Cardiac fibroblast (primary cell): ENCODE results near the gene THUMPD1.
"Not testable (repeated sequence)": the region's sequence is repeated elsewhere in the genome, so short reads cannot be mapped to it uniquely, and the experiment has no call there.

Experiments used
- DNase-seq, 2 donors: peaks; one replicate each; pipeline versions ENCODE4 v3.0.0 to v3.0.0-alpha.2; 2010; ENCODE audit warnings: low read depth in 2 of 2
- H3K4me3 ChIP-seq, 2 donors: replicated peaks in 1 of 2; 1 replicate in 1 of 2; 2 replicates in 1 of 2; pipeline ENCODE4 v1.5.1; 2011; ENCODE audit warnings: low read depth in 2 of 2, low read length in 2 of 2, mild to moderate bottlenecking in 2 of 2, moderate library complexity in 1 of 2
- TF ChIP-seq, protein P1 (sequence below): IDR thresholded peaks from one replicate; pipeline ENCODE4 v1.5.1; 2011; ENCODE audit warnings: low read depth, mild to moderate bottlenecking, low read length, inconsistent platforms

Gene THUMPD1

DNA sequence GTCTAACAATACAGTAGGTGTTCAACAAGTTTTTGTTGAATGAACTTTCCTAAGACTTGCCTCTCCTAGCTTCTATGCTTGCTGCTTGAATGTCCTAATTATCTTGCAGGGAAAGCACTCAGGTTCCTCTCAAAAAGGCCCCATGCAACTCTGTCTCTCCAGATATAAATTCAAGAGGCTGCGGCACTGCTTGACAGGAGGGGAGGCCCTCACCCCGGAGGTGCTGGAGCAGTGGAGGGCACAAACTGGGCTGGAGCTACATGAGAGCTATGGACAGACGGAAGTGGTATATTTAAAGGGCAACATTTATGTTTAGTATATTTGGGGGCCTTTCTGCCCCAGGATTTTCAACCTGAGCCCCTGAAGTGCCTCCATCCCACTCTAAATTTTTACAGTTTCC is 14.4 kb downstream of the THUMPD1 start:
- no peak overlapping the region for H3K4me3 ChIP-seq
- TF ChIP-seq, protein P1, sequence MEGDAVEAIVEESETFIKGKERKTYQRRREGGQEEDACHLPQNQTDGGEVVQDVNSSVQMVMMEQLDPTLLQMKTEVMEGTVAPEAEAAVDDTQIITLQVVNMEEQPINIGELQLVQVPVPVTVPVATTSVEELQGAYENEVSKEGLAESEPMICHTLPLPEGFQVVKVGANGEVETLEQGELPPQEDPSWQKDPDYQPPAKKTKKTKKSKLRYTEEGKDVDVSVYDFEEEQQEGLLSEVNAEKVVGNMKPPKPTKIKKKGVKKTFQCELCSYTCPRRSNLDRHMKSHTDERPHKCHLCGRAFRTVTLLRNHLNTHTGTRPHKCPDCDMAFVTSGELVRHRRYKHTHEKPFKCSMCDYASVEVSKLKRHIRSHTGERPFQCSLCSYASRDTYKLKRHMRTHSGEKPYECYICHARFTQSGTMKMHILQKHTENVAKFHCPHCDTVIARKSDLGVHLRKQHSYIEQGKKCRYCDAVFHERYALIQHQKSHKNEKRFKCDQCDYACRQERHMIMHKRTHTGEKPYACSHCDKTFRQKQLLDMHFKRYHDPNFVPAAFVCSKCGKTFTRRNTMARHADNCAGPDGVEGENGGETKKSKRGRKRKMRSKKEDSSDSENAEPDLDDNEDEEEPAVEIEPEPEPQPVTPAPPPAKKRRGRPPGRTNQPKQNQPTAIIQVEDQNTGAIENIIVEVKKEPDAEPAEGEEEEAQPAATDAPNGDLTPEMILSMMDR, result no peak
- DNase-seq, result no peak

DNA sequence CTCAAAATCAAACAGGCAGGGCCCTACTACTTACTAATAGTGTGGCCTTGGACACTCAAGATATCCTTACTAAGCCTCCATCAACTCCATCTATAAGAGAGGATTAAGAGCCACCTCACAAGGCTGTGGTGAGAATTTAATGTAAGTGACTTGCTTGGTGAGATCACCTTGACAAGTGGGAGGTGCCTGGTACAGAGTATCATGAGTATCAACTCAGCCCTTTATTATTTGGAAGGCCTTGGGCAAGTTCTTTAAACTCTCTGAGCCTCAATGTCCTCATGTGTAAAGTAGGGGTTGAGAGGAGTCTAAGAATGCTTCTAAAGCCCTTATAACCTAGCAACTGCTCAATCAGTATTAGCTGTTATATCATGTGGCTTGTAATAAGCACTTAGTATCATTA is 15.0 kb downstream of the THUMPD1 start:
- TF ChIP-seq, protein P1, result no peak
- DNase-seq, result no peak
- no peak overlapping the region for H3K4me3 ChIP-seq

DNA sequence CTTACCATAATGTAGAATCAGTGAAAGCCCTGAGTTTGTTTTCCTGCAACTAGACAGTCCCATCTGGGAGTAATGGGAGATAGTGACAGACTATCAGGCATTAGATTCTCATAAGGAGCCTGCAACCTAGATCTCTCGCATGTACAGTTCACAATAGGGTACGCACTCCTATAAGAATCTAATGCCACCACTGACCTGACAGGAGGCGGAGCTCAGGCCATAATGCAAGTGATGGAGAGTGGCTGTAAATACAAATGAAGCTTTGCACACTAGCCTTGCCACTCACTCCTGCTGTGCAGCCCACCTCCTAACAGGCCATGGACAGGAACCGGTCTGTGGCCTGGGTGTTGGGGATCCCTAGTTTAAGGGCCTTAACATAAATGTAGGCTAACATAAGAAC is 21.4 kb downstream of the THUMPD1 start:
- DNase-seq, result no peak
- TF ChIP-seq, protein P1, result no peak
- no peak overlapping the region for H3K4me3 ChIP-seq

DNA sequence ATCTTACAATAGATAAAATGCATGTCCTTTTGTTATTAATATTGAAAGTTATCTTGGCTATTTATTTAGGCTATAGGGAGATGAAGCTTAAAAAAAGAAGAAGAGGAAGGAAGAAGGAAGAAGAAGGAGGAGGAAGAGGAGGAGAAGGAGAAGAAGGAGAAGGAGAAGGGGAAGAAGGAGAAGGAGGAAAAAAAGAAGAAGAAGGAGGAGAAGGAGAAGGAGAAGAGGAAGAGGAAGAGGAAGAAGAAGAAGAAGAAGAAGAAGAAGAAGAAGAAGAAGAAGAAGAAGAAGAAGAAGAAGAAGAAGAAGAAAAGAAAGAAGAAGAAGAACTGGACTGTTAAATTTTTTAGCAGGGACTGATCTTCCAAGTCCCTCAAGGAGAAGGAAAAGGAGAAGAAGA is 23.9 kb downstream of the THUMPD1 start:
- DNase-seq, H3K4me3 ChIP-seq: not testable (repeated sequence)

DNA sequence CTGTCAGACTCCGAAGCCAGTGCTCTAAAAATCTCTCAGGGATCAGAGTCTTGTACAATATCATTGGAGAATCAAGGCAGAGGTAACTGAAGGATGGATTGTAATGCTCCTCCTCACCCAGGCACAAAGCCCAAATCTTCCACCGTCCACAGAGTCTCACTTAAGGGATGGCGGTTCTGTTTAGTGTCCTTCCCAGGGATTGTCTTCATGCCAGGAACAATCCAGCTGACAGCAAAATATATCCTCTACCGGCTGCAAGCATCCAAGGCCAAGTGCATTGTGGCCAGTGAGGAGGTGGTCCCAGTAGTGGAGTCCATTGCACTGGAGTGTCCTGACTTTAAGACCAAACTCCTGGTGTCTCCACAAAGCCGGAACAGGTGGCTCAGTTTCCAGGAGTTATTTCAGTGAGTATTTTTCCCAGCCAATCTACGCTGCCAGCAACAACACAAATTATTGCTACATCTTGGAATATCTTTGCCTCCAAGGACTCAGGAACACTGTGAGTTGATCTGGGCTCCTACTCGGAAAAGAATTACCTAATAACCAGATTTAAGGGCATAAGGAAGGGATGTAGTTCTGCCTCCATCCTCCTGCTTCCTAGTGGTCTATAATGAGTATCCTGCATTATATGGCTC is 30.2 kb downstream of the THUMPD1 start:
- DNase-seq, result no peak
- H3K4me3 ChIP-seq, result no peak overlapping the region
- TF ChIP-seq, protein P1, result no peak

DNA sequence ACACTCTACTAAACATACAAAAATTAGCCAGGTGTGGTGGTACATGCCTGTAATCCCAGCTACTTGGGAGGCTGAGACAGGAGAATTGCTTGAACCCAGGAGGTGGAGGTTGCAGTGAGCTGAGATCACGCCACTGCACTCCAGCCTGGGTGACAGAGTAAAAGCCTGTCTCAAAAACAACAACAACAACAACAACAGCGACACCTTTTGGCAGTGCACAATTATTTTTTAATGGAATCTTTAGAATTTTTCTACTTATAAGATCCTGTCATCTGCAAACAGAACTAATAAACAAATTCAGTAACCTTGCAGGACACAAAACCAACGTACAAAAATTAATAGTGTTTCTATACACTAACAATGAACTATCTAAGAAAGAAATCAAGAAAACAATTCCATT is 33.5 kb downstream of the THUMPD1 start:
- DNase-seq, result peak; percentile 30 to 33
- not testable (repeated sequence) for H3K4me3 ChIP-seq

DNA sequence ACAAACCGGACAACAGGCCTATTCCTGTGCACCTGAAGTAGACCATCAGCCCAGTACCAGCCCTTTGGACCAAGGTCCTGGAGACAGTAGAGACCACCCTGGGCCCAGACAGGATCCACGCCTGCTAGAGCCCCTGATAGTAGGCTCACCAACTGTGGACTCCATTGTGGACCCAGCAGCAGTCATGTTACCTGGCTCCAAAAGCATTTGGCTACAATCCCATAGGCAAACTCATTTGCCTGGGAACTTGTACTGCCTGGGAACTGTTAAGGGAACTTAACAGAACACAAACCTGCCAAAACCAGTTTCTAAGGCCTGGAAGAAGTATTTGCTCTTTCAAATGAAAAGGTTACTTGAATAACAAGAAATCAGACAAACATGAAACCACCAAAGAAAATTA is 34.2 kb downstream of the THUMPD1 start:
- DNase-seq, result no peak
- H3K4me3 ChIP-seq, result no peak overlapping the region
- TF ChIP-seq, protein P1, result no peak

DNA sequence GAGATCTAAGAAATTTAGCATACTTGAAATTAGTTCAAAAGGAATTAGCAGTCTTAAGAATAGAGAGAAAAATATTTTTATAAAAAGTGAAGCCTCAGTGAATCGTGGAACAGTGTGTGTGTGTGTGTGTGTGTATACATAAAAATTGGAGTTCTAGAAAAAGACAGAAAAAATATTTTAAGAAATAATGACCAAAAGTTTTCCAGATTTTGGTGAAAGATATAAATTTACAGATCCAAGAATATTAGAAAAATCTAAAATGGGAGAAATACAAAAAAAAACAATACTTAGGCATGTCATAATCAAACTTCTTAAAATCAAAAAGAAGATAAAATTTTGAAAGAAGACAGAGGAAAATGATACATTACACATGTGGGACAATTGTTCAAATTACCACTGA is 35.6 kb downstream of the THUMPD1 start:
- H3K4me3 ChIP-seq, DNase-seq: not testable (repeated sequence)
